PFSK-1 (cell line): ENCODE measurements around the gene PIP5KL1.

Source experiments
- FOXP2 ChIP-seq: optimal IDR thresholded peaks from 2 replicates; pipeline ENCODE3; 2011; ENCODE audit warnings: borderline replicate concordance, control low read depth, inconsistent platforms; ENCODE audit not compliant: insufficient read depth; ENCODE audit errors: extremely low read length, extremely low read depth
- POLR2AphosphoS5 ChIP-seq: IDR thresholded peaks from 2 replicates; pipeline ENCODE4 v1.6.1; 2012; ENCODE audit warnings: low read depth, mild to moderate bottlenecking, control low read depth, low read length, moderate library complexity
- SIN3A ChIP-seq: IDR thresholded peaks from 2 replicates; pipeline ENCODE4 v1.6.1; 2012; ENCODE audit warnings: mild to moderate bottlenecking, low read length, moderate library complexity, borderline replicate concordance; ENCODE audit not compliant: insufficient read depth
- TAF1 ChIP-seq: IDR thresholded peaks from 2 replicates; pipeline ENCODE4 v1.6.1; 2012; ENCODE audit warnings: low read length, control low read depth, borderline replicate concordance; ENCODE audit not compliant: insufficient read depth
- TF ChIP-seq, protein P1 (sequence below), 2 experiments: IDR thresholded peaks; 2 replicates each; pipeline versions ENCODE4 v1.6.1 to v1.8.0; 2011 to 2012; ENCODE audit warnings: low read depth in 2 of 2, low read length in 2 of 2, control low read depth in 1 of 2, inconsistent platforms in 1 of 2, mild to moderate bottlenecking in 1 of 2, moderate library complexity in 1 of 2; ENCODE audit not compliant: insufficient read depth in 1 of 2

PIP5KL1 gene

DNA sequence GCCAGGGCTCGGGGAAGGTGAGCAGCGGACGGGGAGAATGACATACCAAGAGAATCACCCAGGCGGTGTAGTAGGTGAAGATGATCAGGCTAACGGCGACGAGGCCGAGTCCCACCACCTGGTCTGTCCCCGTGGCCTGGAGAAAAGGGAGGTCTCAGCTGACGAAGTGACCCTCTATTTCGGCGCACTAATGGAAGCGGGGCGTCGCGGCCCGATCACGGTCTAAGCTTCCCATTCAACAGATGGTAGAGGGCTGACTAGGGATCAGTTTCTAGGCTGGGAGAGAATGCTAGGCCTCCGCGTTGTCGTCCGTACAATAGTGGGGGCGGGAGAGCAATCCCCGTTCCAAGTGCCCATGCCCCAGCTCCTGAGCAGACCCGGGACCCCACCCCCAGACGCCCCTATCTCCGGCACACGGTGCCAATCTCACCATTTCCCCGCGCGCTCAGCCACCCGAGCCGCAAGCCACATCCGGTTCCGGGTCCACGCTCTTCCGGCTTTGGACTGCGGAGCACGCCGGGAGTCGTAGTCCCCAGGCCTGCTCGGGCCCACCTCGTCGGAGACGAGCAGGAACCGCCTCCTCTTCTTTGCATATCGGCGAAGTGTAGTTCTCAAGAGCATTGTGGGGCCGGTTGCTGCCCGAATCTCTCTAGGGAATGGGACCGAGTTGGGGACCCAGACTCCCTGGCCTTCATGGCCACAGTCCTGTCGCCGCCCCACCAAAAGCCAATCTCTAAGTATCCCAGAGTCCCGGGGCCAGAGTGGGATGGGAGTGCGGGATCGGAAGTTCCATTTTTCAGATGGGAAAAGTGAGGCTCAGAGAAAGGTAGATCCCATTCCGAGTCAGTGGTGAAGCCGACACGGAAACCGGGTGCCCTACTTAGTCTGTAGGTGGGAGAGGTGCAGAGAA is 7.1 kb upstream of the PIP5KL1 start, which contains the start of gene DPM2:
DPM2 (minus strand) TSS at position 467 of the 910 bp plus-strand sequence; CDS start at position 433, 34 bp downstream.
- TF ChIP-seq SIN3A (peak; percentile 69; the same call in 1 of the 2 replicates), FOXP2 (no peak), TAF1 (peak; percentile 78; the same call in 1 of the 2 replicates), POLR2AphosphoS5 (peak; percentile 85)
- TF ChIP-seq, protein P1, sequence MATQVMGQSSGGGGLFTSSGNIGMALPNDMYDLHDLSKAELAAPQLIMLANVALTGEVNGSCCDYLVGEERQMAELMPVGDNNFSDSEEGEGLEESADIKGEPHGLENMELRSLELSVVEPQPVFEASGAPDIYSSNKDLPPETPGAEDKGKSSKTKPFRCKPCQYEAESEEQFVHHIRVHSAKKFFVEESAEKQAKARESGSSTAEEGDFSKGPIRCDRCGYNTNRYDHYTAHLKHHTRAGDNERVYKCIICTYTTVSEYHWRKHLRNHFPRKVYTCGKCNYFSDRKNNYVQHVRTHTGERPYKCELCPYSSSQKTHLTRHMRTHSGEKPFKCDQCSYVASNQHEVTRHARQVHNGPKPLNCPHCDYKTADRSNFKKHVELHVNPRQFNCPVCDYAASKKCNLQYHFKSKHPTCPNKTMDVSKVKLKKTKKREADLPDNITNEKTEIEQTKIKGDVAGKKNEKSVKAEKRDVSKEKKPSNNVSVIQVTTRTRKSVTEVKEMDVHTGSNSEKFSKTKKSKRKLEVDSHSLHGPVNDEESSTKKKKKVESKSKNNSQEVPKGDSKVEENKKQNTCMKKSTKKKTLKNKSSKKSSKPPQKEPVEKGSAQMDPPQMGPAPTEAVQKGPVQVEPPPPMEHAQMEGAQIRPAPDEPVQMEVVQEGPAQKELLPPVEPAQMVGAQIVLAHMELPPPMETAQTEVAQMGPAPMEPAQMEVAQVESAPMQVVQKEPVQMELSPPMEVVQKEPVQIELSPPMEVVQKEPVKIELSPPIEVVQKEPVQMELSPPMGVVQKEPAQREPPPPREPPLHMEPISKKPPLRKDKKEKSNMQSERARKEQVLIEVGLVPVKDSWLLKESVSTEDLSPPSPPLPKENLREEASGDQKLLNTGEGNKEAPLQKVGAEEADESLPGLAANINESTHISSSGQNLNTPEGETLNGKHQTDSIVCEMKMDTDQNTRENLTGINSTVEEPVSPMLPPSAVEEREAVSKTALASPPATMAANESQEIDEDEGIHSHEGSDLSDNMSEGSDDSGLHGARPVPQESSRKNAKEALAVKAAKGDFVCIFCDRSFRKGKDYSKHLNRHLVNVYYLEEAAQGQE (IDR thresholded peaks at IDR 0.05; ENCODE audit: insufficient read depth in 1 of 2, low read depth in 2 of 2, low read length in 2 of 2), result no peak

DNA sequence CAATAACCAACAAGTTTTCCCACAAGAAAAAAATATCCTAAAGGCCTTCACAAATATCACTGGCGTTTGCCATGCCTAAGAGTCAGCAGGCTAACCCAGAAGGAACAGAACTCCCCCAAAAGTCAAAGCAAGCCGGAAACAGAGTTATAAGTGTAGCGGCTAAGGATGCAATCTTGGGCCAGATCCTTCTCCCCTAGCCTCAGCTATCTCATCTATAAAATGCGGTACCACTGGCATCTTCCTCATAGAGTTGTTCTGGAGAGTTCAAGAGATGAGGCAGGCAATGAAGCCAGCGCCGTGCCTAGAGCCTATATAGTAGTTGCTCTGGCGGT is 6.4 kb upstream of the PIP5KL1 start:
- TF ChIP-seq FOXP2 (no peak), TAF1 (no peak), POLR2AphosphoS5 (no peak), SIN3A (no peak)
- TF ChIP-seq, protein P1 (IDR thresholded peaks at IDR 0.05; ENCODE audit: insufficient read depth in 1 of 2, low read depth in 2 of 2, low read length in 2 of 2), result no peak

DNA sequence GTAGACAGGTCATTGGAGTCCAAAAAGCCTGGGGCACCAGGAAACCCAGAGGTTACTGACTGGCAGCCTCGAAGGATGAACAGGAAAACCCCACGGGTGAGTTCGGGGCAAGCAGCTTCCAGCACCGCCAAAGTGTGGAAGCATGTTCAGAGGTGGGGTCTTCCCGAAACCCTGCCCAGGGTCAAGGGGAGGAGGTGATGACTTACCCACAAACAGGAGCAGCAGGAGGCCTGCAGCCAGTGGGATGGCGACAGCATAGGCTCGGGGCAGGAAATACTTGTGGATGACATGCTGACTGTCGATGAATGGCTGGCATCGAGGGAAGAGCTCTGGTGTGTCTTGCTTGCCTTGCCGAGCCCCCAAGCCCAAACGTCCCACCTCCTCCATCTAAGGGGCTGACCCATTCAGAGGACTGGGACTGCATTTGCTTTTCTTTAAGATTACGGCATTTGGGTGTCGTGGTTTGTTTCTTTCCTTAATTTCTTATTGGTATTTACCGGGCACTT is 5.8 kb upstream of the PIP5KL1 start:
- no peak for TF ChIP-seq TAF1
- no peak for TF ChIP-seq SIN3A
- TF ChIP-seq, protein P1 (IDR thresholded peaks at IDR 0.05; ENCODE audit: insufficient read depth in 1 of 2, low read depth in 2 of 2, low read length in 2 of 2), result no peak
- no peak for TF ChIP-seq POLR2AphosphoS5
- no peak for TF ChIP-seq FOXP2

DNA sequence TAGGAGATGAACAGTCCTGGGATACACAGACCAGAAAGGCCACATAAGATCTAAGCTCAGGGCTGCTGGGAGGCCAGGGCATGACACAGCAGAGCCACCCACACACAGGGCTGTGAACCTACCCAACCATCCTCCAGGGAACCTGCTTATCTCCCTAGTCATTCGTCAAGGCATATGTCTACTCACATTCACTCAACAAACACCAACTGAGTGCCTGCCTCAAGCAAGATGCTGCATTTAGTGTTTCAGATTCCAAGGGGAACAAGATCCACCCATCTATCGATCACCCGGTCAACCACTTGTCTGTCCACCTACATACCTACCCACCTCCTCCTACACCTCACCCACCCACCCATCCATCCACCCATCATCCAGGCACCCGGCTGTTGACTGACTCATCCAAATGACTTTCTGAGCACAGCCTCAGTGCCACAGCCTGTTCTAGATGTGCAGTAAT is 5.2 kb upstream of the PIP5KL1 start:
- TF ChIP-seq, protein P1 (IDR thresholded peaks at IDR 0.05; ENCODE audit: insufficient read depth in 1 of 2, low read depth in 2 of 2, low read length in 2 of 2), result no peak
- TF ChIP-seq TAF1, result no peak
- TF ChIP-seq FOXP2, result no peak
- TF ChIP-seq POLR2AphosphoS5, result no peak
- TF ChIP-seq SIN3A, result no peak

DNA sequence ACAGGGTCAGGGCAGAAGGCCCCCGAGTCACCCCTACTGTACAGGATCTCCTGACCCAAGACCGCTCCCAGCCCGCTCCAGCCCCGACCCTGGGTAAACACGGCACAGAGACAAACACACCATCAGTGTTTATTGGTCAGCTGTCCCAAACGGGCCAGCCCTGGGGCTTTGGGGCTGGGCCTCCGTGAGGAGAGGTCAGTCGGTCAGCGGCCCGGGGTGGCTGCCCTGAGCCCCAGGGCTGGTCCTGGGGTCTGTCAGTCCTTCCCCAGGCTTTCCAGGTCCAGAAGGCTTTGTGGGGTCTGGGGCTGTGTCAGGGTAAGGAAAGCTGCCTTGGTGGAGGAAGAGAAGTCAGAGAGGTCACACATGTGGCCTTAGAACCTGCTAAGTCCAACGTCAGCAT is 4.4 kb upstream of the PIP5KL1 start:
- TF ChIP-seq SIN3A (no peak), FOXP2 (no peak), TAF1 (no peak), POLR2AphosphoS5 (no peak)
